Hematopoietic multipotent progenitor cell treated with erythropoietin and hydrocortisone succinate and interleukin-3 and kit ligand, for 17 days (in vitro differentiated cells): ENCODE results near the gene TNK2.
A peak's percentile ranks its signal among the peaks of the same experiment; 100 is the strongest.
"Not testable (repeated sequence)": the region's sequence is repeated elsewhere in the genome, so short reads cannot be mapped to it uniquely, and the experiment has no call there.

Source experiments
- DNase-seq: peaks from one replicate; pipeline ENCODE4 v3.0.0-alpha.2; 2015; ENCODE audit warnings: low spot score

The TNK2 gene

GRCh38 chr3:195907934-195908693 lies at the start of gene TNK2:
TSS of gene TNK2 (minus strand) at chr3:195908551. CDS start at chr3:195888588, 19,963 bp downstream.
- DNase-seq: peak; percentile 97

GRCh38 chr3:195956577-195956976 lies 48.2 kb upstream of the TNK2 start:
- DNase-seq: no peak

GRCh38 chr3:195955416-195955841 lies 47.1 kb upstream of the TNK2 start:
- DNase-seq: not testable (repeated sequence)

GRCh38 chr3:195954752-195955119 lies 46.4 kb upstream of the TNK2 start:
- not testable (repeated sequence) for DNase-seq

GRCh38 chr3:195954052-195954751 lies 45.9 kb upstream of the TNK2 start:
- not testable (repeated sequence) for DNase-seq

GRCh38 chr3:195952590-195952989 lies 44.2 kb upstream of the TNK2 start:
- DNase-seq: not testable (repeated sequence)

GRCh38 chr3:195951443-195952177 lies 43.3 kb upstream of the TNK2 start:
- not testable (repeated sequence) for DNase-seq

GRCh38 chr3:195950731-195951130 lies 42.4 kb upstream of the TNK2 start:
- DNase-seq: not testable (repeated sequence)

- DNase-seq: not testable (repeated sequence)
These were observed 41.8 kb upstream of the TNK2 start for GRCh38 chr3:195950164-195950563.

GRCh38 chr3:195946910-195947699 lies 38.8 kb upstream of the TNK2 start:
- not testable (repeated sequence) for DNase-seq

GRCh38 chr3:195941265-195941815 lies 33.0 kb upstream of the TNK2 start:
- not testable (repeated sequence) for DNase-seq

GRCh38 chr3:195940806-195941205 lies 32.5 kb upstream of the TNK2 start:
- not testable (repeated sequence) for DNase-seq

- DNase-seq: not testable (repeated sequence)
These were observed 31.4 kb upstream of the TNK2 start for GRCh38 chr3:195939526-195940470.

GRCh38 chr3:195933044-195933430 lies 24.7 kb upstream of the TNK2 start:
- DNase-seq: not testable (repeated sequence)

GRCh38 chr3:195932418-195933043 lies 24.2 kb upstream of the TNK2 start:
- no peak for DNase-seq

- no peak for DNase-seq
These were observed 23.4 kb upstream of the TNK2 start for GRCh38 chr3:195931582-195932273.

GRCh38 chr3:195929452-195929851 lies 21.1 kb upstream of the TNK2 start:
- DNase-seq: peak; percentile 2

GRCh38 chr3:195921334-195921791 lies 13.0 kb upstream of the TNK2 start:
- DNase-seq: no peak

GRCh38 chr3:195918176-195918575 lies 9.8 kb upstream of the TNK2 start:
- DNase-seq: no peak
